Body of pancreas (tissue), 4 donors: ENCODE results near the gene PVALEF. TPM values are rescaled to one million over a fixed set of nuclear protein-coding genes. Genes with fewer than 3 reads are reported as not detected.
A peak's percentile ranks its signal among the peaks of the same experiment; 100 is the strongest.

ENCODE experiments used
- ATAC-seq: fragments of 150-250 bp; one replicate; pipeline ENCODE4 v1.9.1; 2016
- DNase-seq, 4 donors: peaks; one replicate each; pipeline ENCODE4 v3.0.0-alpha.2; 2019
- H3K27ac ChIP-seq, 4 donors: fragments of 200-600 bp; sonication (generic); 1 replicate in 3 of 4; 2 replicates in 1 of 4; pipeline versions ENCODE4 v1.5.1 to v1.6.1; 2016 to 2019; ENCODE audit warnings: mild to moderate bottlenecking in 1 of 4, mixed read lengths in 1 of 4, moderate library complexity in 1 of 4
- H3K27me3 ChIP-seq, 2 donors: fragments of 200-600 bp; sonication (generic); one replicate each; pipeline ENCODE4 v1.6.0; 2016; ENCODE audit warnings: mild to moderate bottlenecking in 1 of 2
- H3K36me3 ChIP-seq, 2 donors: fragments of 200-600 bp; sonication (generic); replicated peaks in 1 of 2; 2 replicates each; pipeline ENCODE4 v1.5.1; 2016; ENCODE audit warnings: low read depth in 2 of 2; ENCODE audit not compliant: insufficient read depth in 1 of 2
- H3K4me1 ChIP-seq: fragments of 200-600 bp; sonication (generic); one replicate; pipeline ENCODE4 v1.6.0; 2016
- H3K4me3 ChIP-seq, 2 donors: fragments of 200-600 bp; sonication (generic); 1 replicate in 1 of 2; 2 replicates in 1 of 2; pipeline ENCODE4 v1.5.1; 2016 to 2019
- H3K9me3 ChIP-seq, 3 donors: fragments of 200-600 bp; sonication (generic); 1 replicate in 2 of 3; 2 replicates in 1 of 3; pipeline ENCODE4 v1.5.1; 2016
- CTCF ChIP-seq, 7 experiments: fragments of 450-650 bp in 4 of 7; fragments of 200-600 bp in 3 of 7; sonication (generic) in 3 of 7; IDR thresholded peaks; one replicate each; pipeline ENCODE4 v1.5.1; 2016 to 2019; ENCODE audit warnings: antibody characterized with exemption in 7 of 7
- POLR2A ChIP-seq, 3 donors: fragments of 450-650 bp; IDR thresholded peaks; one replicate each; pipeline ENCODE4 v1.6.1; 2016; ENCODE audit warnings: antibody characterized with exemption in 3 of 3, mild to moderate bottlenecking in 2 of 3
- WGBS, 2 donors: methylation state at CpG; one replicate each; pipeline ENCODE4 v1.1.5; 2017; 5-methylcytosine and 5-hydroxymethylcytosine counted together
- intact Hi-C: fragments of 100-400 bp; cut with DNase I; formaldehyde crosslinking; loops from one replicate; pipeline ENCODE4 v1.15.1; 2023
- total RNA-seq, 2 donors: library from RNA; depleted of rRNA; stranded (reverse); fragments of >200 nt; gene quantifications; one replicate each; pipeline ENCODE4 v1.1.0, GENCODE V29; 2016

PVALEF gene
- total RNA-seq, 2 donors from 2014 or later: not detected

DNA sequence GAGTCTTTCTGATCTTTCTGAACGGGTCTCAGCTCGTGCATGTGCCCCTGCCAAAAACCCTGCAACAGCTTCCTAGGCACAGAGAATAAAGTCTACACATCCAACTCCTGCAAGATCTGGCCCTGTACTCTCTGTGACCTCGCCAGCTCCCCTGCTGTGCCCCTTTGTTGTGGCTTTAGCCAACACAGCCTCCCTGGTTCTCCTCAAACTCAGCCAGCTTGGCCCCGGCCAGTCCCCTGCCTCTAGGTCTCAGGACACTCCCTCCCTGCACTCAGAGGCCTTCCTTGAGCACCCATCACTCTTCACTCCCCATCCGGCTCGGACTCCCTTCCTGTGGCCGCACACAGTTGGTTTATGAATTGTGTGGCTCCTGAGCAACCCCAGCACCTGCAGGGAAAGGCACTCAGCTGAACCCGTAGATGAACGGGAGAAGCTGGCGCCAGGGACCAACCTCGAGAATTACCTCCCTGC, 56.1 kb downstream of the PVALEF start:
- DNase-seq (no peak), ATAC-seq (no peak)
- Histone ChIP-seq H3K4me3 (no peak overlapping the region), H3K4me1 (peaks cover 23% of the 10 kb centered on the region), H3K9me3 (no peaks in the 10 kb centered on the region), H3K27me3 (no peaks in the 10 kb centered on the region), H3K27ac (no peak overlapping the region), H3K36me3 (no peaks in the 10 kb centered on the region)
- whole genome bisulfite sequencing, 2 donors: 47 to 73% methylated on average over 6 to 11 of the region's 11 CpGs
- intact Hi-C loops: no loop called here
- TF ChIP-seq CTCF (IDR thresholded peaks at IDR 0.05) (no peak), POLR2A (IDR thresholded peaks at IDR 0.05) (no peak)

GRCh38 chr17:81221842-81222619, 56.7 kb downstream of the PVALEF start:
- Histone ChIP-seq H3K27me3 (no peaks in the 10 kb centered on the region), H3K9me3 (no peaks in the 10 kb centered on the region), H3K4me1 (peaks cover 23% of the 10 kb centered on the region), H3K27ac (no peak overlapping the region), H3K36me3 (no peaks in the 10 kb centered on the region), H3K4me3 (peak overlapping the region; percentile 31 to 58)
- no peak for ATAC-seq
- no peak for DNase-seq
- no peak for TF ChIP-seq CTCF (IDR thresholded peaks at IDR 0.05)
- TF ChIP-seq POLR2A (IDR thresholded peaks at IDR 0.05): no peak
- intact Hi-C loops: no loop called here
- WGBS, 2 donors: 10 to 12% methylated on average over 19 to 24 of the region's 24 CpGs

- no peaks in the 10 kb centered on the region for H3K36me3 ChIP-seq
- DNase-seq (no peak), ATAC-seq (peak; percentile 0)
- intact Hi-C loops: no loop called here
- H3K27ac ChIP-seq: no peak overlapping the region
- H3K4me3 ChIP-seq: peak overlapping the region; percentile 31 to 58
- TF ChIP-seq POLR2A (IDR thresholded peaks at IDR 0.05) (no peak), CTCF (IDR thresholded peaks at IDR 0.05) (no peak)
- WGBS, 2 donors: 0 to 2% methylated on average over 8 to 20 of the region's 30 CpGs
- H3K27me3 ChIP-seq: no peaks in the 10 kb centered on the region
- no peaks in the 10 kb centered on the region for H3K9me3 ChIP-seq
- H3K4me1 ChIP-seq: peaks cover 23% of the 10 kb centered on the region
Measured at GRCh38 chr17:81222620-81222905, 57.3 kb downstream of the PVALEF start.

- ATAC-seq (peak; percentile 98), DNase-seq (peak; percentile 99)
- TF ChIP-seq POLR2A (IDR thresholded peaks at IDR 0.05) (peak in 1 of 3 donors; percentile 30), CTCF (IDR thresholded peaks at IDR 0.05) (no peak)
- peak within 1 kb of the TSS in 1 of 4 donors; percentile 2 for H3K27ac ChIP-seq
- H3K36me3 ChIP-seq: no peaks in the 10 kb centered on the region
- H3K27me3 ChIP-seq: no peaks in the 10 kb centered on the region
- WGBS, 2 donors: 1 to 4% methylated on average over 29 to 54 of the region's 79 CpGs
- peak within 1 kb of the TSS; percentile 31 to 58 for H3K4me3 ChIP-seq
- H3K4me1 ChIP-seq: peaks cover 23% of the 10 kb centered on the region
- intact Hi-C loops: no loop called here
- no peaks in the 10 kb centered on the region for H3K9me3 ChIP-seq
Measured at GRCh38 chr17:81222906-81223761, 57.8 kb downstream of the PVALEF start, which contains the start of gene CEP131. Gene CEP131 (minus strand): TSS chr17:81222965. CDS start chr17:81220056, 2,909 bp downstream.
